Hepatocyte (in vitro differentiated cells): ENCODE data around the gene GFOD1. TPM values are rescaled to one million over a fixed set of nuclear protein-coding genes. Genes with fewer than 3 reads are reported as not detected.
"Not testable (repeated sequence)": the region's sequence is repeated elsewhere in the genome, so short reads cannot be mapped to it uniquely, and the experiment has no call there.

Source experiments
- DNase-seq: peaks from one replicate; pipeline ENCODE4 v3.0.0-alpha.2; 2016; ENCODE audit warnings: low spot score
- H2AFZ ChIP-seq: fragments of 200-600 bp; sonication (generic); 2 replicates; pipeline ENCODE4 v1.6.0; 2016; ENCODE audit warnings: antibody characterized with exemption, mild to moderate bottlenecking
- H3K27ac ChIP-seq: fragments of 200-600 bp; sonication (generic); 2 replicates; pipeline ENCODE4 v1.5.1; 2016; ENCODE audit warnings: mild to moderate bottlenecking
- H3K27me3 ChIP-seq: fragments of 200-600 bp; sonication (generic); 2 replicates; pipeline ENCODE4 v1.6.1; 2016
- H3K36me3 ChIP-seq: fragments of 200-600 bp; sonication (generic); replicated peaks from 2 replicates; pipeline ENCODE4 v1.5.1; 2016; ENCODE audit warnings: low read depth; ENCODE audit not compliant: insufficient read depth
- H3K4me1 ChIP-seq: fragments of 200-600 bp; sonication (generic); 2 replicates; pipeline ENCODE4 v1.5.1; 2016; ENCODE audit warnings: mild to moderate bottlenecking, moderate library complexity; ENCODE audit not compliant: insufficient read depth
- H3K4me2 ChIP-seq: fragments of 200-600 bp; sonication (generic); 2 replicates; pipeline ENCODE4 v1.6.0; 2016
- H3K4me3 ChIP-seq: fragments of 200-600 bp; sonication (generic); 2 replicates; pipeline ENCODE4 v1.5.1; 2016; ENCODE audit warnings: mild to moderate bottlenecking
- H3K79me2 ChIP-seq: fragments of 200-600 bp; sonication (generic); 2 replicates; pipeline ENCODE4 v1.6.0; 2017; ENCODE audit warnings: mild to moderate bottlenecking
- H3K9me2 ChIP-seq: fragments of 200-600 bp; sonication (generic); replicated peaks from 2 replicates; pipeline ENCODE4 v1.6.0; 2017; ENCODE audit warnings: mild to moderate bottlenecking; ENCODE audit not compliant: insufficient read depth
- H3K9me3 ChIP-seq: fragments of 200-600 bp; sonication (generic); 2 replicates; pipeline ENCODE4 v1.5.1; 2016; ENCODE audit warnings: low read depth, mild to moderate bottlenecking
- H4K20me1 ChIP-seq: fragments of 200-600 bp; sonication (generic); 2 replicates; pipeline ENCODE4 v1.6.0; 2016; ENCODE audit warnings: mild to moderate bottlenecking; ENCODE audit not compliant: insufficient read depth, poor library complexity, severe bottlenecking
- CTCF ChIP-seq: fragments of 200-600 bp; sonication (generic); IDR thresholded peaks from 2 replicates; pipeline ENCODE4 v1.5.1; 2016; ENCODE audit warnings: antibody characterized with exemption, mild to moderate bottlenecking; ENCODE audit not compliant: poor library complexity
- EZH2 ChIP-seq: fragments of 200-600 bp; sonication (generic); IDR thresholded peaks from 2 replicates; pipeline ENCODE4 v1.6.1; 2016; ENCODE audit warnings: antibody characterized with exemption, mild to moderate bottlenecking, borderline replicate concordance
- EZH2phosphoT487 ChIP-seq: fragments of 200-600 bp; sonication (generic); IDR thresholded peaks from one replicate; pipeline ENCODE4 v1.6.1; 2018; ENCODE audit warnings: antibody characterized with exemption, mild to moderate bottlenecking, low read depth, moderate library complexity; ENCODE audit not compliant: unreplicated experiment, severe bottlenecking
- WGBS: methylation state at CpG from one replicate; pipeline ENCODE4 v1.1.6; 2016; ENCODE audit warnings: low lambda C conversion rate; ENCODE audit errors: missing lambda C conversion rate; 5-methylcytosine and 5-hydroxymethylcytosine counted together
- polyA plus RNA-seq: library from polyadenylated mRNA; unstranded; fragments of >200 nt; fragmentation: Nextera tagmentation; extraction: Ambion mirVana; gene quantifications from 2 replicates; pipeline ENCODE4 v1.2.1, GENCODE V29; 2016
- total RNA-seq: library from RNA; depleted of rRNA; stranded (reverse); fragments of >200 nt; gene quantifications from 2 replicates; pipeline ENCODE4 v1.2.3, GENCODE V29; 2014

The GFOD1 gene
- total and polyA plus RNA-seq, 2 experiments from 2014 or later, result 2.8 to 3.5 TPM

- Histone ChIP-seq H3K27me3 (no peaks in the 10 kb centered on the region), H3K9me2 (no peaks in the 10 kb centered on the region), H3K4me2 (no peak overlapping the region), H4K20me1 (no peaks in the 10 kb centered on the region), H3K27ac (no peak overlapping the region), H3K4me1 (no peaks in the 10 kb centered on the region), H3K4me3 (no peak overlapping the region), H3K36me3 (no peaks in the 10 kb centered on the region), H3K79me2 (no peaks in the 10 kb centered on the region), H2AFZ (no peak overlapping the region), H3K9me3 (no peaks in the 10 kb centered on the region)
- no peak for DNase-seq
- TF ChIP-seq EZH2phosphoT487 (no peak), EZH2 (no peak), CTCF (no peak)
- WGBS, result 66% methylated on average over 4 of the region's 4 CpGs
These were observed 51.7 kb downstream of the GFOD1 start for GRCh38 chr6:13435477-13436246.

- Histone ChIP-seq H3K79me2 (no peaks in the 10 kb centered on the region), H3K4me1 (no peaks in the 10 kb centered on the region), H3K9me2 (no peaks in the 10 kb centered on the region), H3K4me2 (no peak overlapping the region), H3K36me3 (no peaks in the 10 kb centered on the region), H3K9me3 (no peaks in the 10 kb centered on the region), H3K27ac (no peak overlapping the region), H4K20me1 (no peaks in the 10 kb centered on the region), H3K27me3 (no peaks in the 10 kb centered on the region), H2AFZ (no peak overlapping the region), H3K4me3 (no peak overlapping the region)
- DNase-seq, result no peak
- TF ChIP-seq EZH2, result no peak
- no peak for TF ChIP-seq EZH2phosphoT487
- no peak for TF ChIP-seq CTCF
- WGBS, result 91% methylated on average over 6 of the region's 6 CpGs
These were observed 52.6 kb downstream of the GFOD1 start for GRCh38 chr6:13434777-13435176.

- H3K4me3 ChIP-seq, H3K4me2 ChIP-seq, H3K4me1 ChIP-seq, H3K9me3 ChIP-seq, H2AFZ ChIP-seq, H3K27ac ChIP-seq, H3K36me3 ChIP-seq, H3K9me2 ChIP-seq, H3K27me3 ChIP-seq, H3K79me2 ChIP-seq, H4K20me1 ChIP-seq, DNase-seq: not testable (repeated sequence)
These were observed 53.1 kb downstream of the GFOD1 start for GRCh38 chr6:13434135-13434775.

GRCh38 chr6:13433709-13434121 is 53.7 kb downstream of the GFOD1 start:
- H3K4me2 ChIP-seq, result no peak overlapping the region
- H3K36me3 ChIP-seq, result no peaks in the 10 kb centered on the region
- H3K79me2 ChIP-seq, result no peaks in the 10 kb centered on the region
- H3K27ac ChIP-seq, result no peak overlapping the region
- no peak for DNase-seq
- H3K9me2 ChIP-seq, result no peaks in the 10 kb centered on the region
- H4K20me1 ChIP-seq, result no peaks in the 10 kb centered on the region
- no peaks in the 10 kb centered on the region for H3K4me1 ChIP-seq
- TF ChIP-seq CTCF, result no peak
- TF ChIP-seq EZH2, result no peak
- no peak for TF ChIP-seq EZH2phosphoT487
- H3K27me3 ChIP-seq, result no peaks in the 10 kb centered on the region
- no peak overlapping the region for H3K4me3 ChIP-seq
- WGBS, result 87% methylated on average over 5 of the region's 5 CpGs
- H2AFZ ChIP-seq, result no peak overlapping the region
- H3K9me3 ChIP-seq, result no peaks in the 10 kb centered on the region
